CD4-positive, alpha-beta T cell (primary cell): ENCODE data around the gene TTLL11. TPM values are rescaled to one million over a fixed set of nuclear protein-coding genes. Genes with fewer than 3 reads are reported as not detected.

Experiments used
- ATAC-seq: fragments of 200-7000 bp; cut with Tn5 transposase; one replicate; pipeline ENCODE4 v1.10.0; 2022; ENCODE audit warnings: mild to moderate bottlenecking; ENCODE audit not compliant: poor library complexity
- CTCF ChIA-PET: fragments of 350-600 bp; sonication (Branson Sonifier 250); formaldehyde crosslinking; loops from one replicate; lab custom pipeline; 2021; ENCODE audit warnings: antibody characterized with exemption, inconsistent platforms; lab: Charles Lee
- POLR2A ChIA-PET: fragments of 350-600 bp; sonication (Branson Sonifier 250); formaldehyde crosslinking; loops from one replicate; lab custom pipeline; 2021; ENCODE audit warnings: antibody characterized with exemption, inconsistent platforms; lab: Charles Lee
- DNase-seq, 14 experiments: peaks; one replicate each; pipeline ENCODE4 v3.0.0-alpha.2; 2013 to 2020; ENCODE audit warnings: mixed read lengths in 2 of 14
- H3K27ac ChIP-seq, 2 donors: one replicate each; pipeline versions ENCODE4 v1.5.1 to v1.7.0; 2013; ENCODE audit warnings: low read length in 2 of 2, low read depth in 1 of 2, mild to moderate bottlenecking in 1 of 2
- H3K27me3 ChIP-seq, 2 experiments: 1 replicate in 1 of 2; 2 replicates in 1 of 2; pipeline versions ENCODE4 v1.6.1 to v1.7.0; 2013; ENCODE audit warnings: low read length in 2 of 2, control low read depth in 1 of 2, mild to moderate bottlenecking in 1 of 2, moderate library complexity in 1 of 2; ENCODE audit not compliant: insufficient read depth in 2 of 2, control insufficient read depth in 1 of 2
- H3K36me3 ChIP-seq: one replicate; pipeline ENCODE4 v1.6.1; 2013; ENCODE audit warnings: low read length, control low read depth; ENCODE audit not compliant: insufficient read depth
- H3K4me1 ChIP-seq: one replicate; pipeline ENCODE4 v1.6.1; 2013; ENCODE audit warnings: low read length, control low read depth; ENCODE audit not compliant: insufficient read depth
- H3K4me3 ChIP-seq: one replicate; pipeline ENCODE4 v1.5.1; 2013; ENCODE audit warnings: mild to moderate bottlenecking, low read length, moderate library complexity
- H3K9me3 ChIP-seq, 2 experiments: 1 replicate in 1 of 2; 2 replicates in 1 of 2; pipeline versions ENCODE4 v1.6.1 to v1.7.0; 2013; ENCODE audit warnings: low read length in 2 of 2, mild to moderate bottlenecking in 2 of 2, control low read depth in 1 of 2, moderate library complexity in 1 of 2; ENCODE audit not compliant: control insufficient read depth in 1 of 2, insufficient read depth in 1 of 2
- H3K27ac Mint-ChIP-seq: one replicate; pipeline ENCODE4 v1.8.0; 2020; ENCODE audit warnings: mixed read lengths
- H3K27me3 Mint-ChIP-seq: one replicate; pipeline ENCODE4 v1.8.0; 2021; ENCODE audit warnings: mixed read lengths
- H3K36me3 Mint-ChIP-seq: one replicate; pipeline ENCODE4 v1.8.0; 2021; ENCODE audit warnings: low read depth, mixed read lengths
- H3K4me1 Mint-ChIP-seq: one replicate; pipeline ENCODE4 v1.8.0; 2021; ENCODE audit warnings: low read depth, mixed read lengths
- H3K4me3 Mint-ChIP-seq: one replicate; pipeline ENCODE4 v1.8.0; 2020; ENCODE audit warnings: mild to moderate bottlenecking, mixed read lengths
- H3K9me3 Mint-ChIP-seq: one replicate; pipeline ENCODE4 v1.8.0; 2020; ENCODE audit warnings: mixed read lengths
- intact Hi-C, 2 experiments: fragments of 100-400 bp; cut with DNase I in 1 of 2; cut with micrococcal nuclease in 1 of 2; formaldehyde crosslinking; loops; one replicate each; pipeline versions ENCODE4 v1.15.1 to v1.9.0; 2023 to 2025; cut with DNase I, micrococcal nuclease
- total RNA-seq, 174 experiments: library from RNA in 2 of 174; stranded (reverse) in 2 of 174; gene quantifications; one replicate each; pipeline ENCODE4 v1.2.3 and lab custom pipeline; 2021 to 2026
- TF ChIP-seq, protein P1 (sequence below): fragments of 200-600 bp; IDR thresholded peaks from one replicate; pipeline ENCODE4 v1.8.0; 2022; ENCODE audit warnings: antibody characterized with exemption, mild to moderate bottlenecking

The TTLL11 gene
- total RNA-seq, 2 experiments from 2014 or later: 1.6 to 2.3 TPM

DNA sequence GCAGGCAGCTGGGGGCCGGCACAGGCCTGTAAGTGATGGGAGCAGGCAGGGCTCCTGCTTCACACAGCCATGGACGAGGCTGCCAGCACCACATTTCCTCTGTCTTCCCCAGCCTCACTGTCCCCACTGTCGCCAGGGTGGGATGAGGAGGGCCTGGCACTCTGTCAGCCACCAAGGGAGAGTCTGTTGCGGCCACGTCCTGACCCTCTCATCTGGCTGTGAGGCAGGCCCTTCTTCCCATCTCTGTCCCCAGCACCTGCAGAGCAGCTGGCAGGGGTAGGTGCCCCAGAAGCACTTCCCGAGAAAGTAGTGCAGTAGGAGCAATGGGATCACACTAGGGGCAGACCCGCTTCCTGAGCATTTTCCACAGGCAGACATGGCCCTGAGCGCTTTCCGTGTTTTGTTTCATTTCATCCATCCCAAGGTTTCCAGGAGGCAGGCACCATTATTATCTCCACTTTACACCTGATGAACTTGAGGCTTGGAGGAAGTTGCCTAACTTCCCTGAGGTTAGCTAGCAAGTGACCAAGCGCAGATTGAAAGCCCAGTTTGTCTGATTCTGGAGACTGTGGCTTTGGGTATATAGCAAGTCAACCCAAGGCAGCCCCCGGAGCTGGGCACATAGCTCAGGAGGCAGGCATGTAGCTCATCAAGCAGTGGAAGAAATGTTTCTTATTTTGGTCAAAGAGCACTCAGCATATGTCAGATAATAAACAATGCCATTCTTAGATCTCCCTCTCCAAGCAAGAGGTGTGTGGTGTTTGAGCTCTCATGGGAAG, 239.3 kb downstream of the TTLL11 start:
- Mint-ChIP-seq H3K36me3 (no peaks in the 10 kb centered on the region), H3K9me3 (no peaks in the 10 kb centered on the region), H3K4me1 (no peaks in the 10 kb centered on the region), H3K4me3 (no peak overlapping the region), H3K27ac (no peak overlapping the region), H3K27me3 (no peaks in the 10 kb centered on the region)
- POLR2A ChIA-PET: no interaction called here
- CTCF ChIA-PET: no interaction called here
- TF ChIP-seq, protein P1, sequence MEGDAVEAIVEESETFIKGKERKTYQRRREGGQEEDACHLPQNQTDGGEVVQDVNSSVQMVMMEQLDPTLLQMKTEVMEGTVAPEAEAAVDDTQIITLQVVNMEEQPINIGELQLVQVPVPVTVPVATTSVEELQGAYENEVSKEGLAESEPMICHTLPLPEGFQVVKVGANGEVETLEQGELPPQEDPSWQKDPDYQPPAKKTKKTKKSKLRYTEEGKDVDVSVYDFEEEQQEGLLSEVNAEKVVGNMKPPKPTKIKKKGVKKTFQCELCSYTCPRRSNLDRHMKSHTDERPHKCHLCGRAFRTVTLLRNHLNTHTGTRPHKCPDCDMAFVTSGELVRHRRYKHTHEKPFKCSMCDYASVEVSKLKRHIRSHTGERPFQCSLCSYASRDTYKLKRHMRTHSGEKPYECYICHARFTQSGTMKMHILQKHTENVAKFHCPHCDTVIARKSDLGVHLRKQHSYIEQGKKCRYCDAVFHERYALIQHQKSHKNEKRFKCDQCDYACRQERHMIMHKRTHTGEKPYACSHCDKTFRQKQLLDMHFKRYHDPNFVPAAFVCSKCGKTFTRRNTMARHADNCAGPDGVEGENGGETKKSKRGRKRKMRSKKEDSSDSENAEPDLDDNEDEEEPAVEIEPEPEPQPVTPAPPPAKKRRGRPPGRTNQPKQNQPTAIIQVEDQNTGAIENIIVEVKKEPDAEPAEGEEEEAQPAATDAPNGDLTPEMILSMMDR: no peak
- ATAC-seq (no peak), DNase-seq (no peak)
- Histone ChIP-seq H3K4me3 (no peak overlapping the region), H3K4me1 (no peaks in the 10 kb centered on the region), H3K27me3 (no peaks in the 10 kb centered on the region), H3K36me3 (no peaks in the 10 kb centered on the region), H3K9me3 (no peaks in the 10 kb centered on the region), H3K27ac (no peak overlapping the region)
- intact Hi-C loops: no loop called here

DNA sequence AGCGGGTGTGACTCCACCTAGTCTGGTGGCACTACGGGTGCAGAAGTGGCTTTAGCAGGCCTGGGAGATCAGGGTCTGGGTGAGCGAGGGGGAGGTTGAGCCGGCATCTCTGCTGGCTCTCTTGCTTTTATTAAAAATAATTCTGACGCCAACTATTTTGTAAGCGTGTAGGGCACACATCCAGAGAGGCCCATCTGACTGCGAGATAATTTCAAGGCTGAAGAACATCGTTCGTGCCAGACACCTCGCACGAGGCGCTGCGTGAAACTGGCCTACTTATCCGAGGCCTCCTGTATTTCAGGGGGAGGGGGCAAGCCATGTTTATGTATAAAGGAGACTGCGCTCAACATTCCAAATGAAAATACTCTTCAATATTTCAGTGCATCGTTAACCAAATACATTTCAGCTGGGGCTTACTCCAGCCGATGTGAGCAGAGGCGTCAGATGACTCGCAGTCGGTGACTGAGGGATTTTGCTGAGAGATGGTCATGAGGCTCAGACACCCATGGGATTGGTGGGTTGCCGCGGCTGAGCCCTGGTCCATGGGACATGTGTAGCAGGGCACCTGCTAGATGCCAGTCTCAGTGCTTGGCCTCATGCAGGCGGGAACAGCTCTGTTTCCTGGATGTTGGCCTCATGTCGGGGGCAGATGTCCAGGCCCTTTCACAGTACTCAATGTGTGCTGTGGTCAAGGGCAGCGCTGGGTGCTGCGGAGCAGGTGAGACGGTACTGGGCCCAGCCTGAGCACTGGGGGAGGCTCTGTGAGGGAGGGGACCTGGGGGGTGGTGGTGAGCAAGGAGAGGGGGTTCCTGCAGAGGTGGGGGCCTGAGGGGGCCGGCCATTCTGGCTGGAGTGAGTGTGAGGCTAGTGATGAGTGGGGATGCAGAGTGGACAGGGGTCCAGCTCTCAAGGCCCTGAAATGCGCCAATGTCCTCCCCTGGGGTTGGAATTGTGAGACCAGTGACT, 240.2 kb downstream of the TTLL11 start:
- no peaks in the 10 kb centered on the region for H3K4me1 Mint-ChIP-seq
- no peaks in the 10 kb centered on the region for H3K27me3 Mint-ChIP-seq
- no peak overlapping the region for H3K4me3 Mint-ChIP-seq
- intact Hi-C loops: no loop called here
- H3K9me3 Mint-ChIP-seq: no peaks in the 10 kb centered on the region
- ATAC-seq (no peak), DNase-seq (no peak)
- TF ChIP-seq, protein P1: no peak
- POLR2A ChIA-PET: no interaction called here
- CTCF ChIA-PET: no interaction called here
- H3K27me3 ChIP-seq: no peaks in the 10 kb centered on the region
- no peaks in the 10 kb centered on the region for H3K9me3 ChIP-seq
- no peak overlapping the region for H3K27ac ChIP-seq
- no peak overlapping the region for H3K27ac Mint-ChIP-seq
- no peak overlapping the region for H3K4me3 ChIP-seq
- H3K36me3 Mint-ChIP-seq: no peaks in the 10 kb centered on the region
- no peaks in the 10 kb centered on the region for H3K4me1 ChIP-seq
- no peaks in the 10 kb centered on the region for H3K36me3 ChIP-seq

DNA sequence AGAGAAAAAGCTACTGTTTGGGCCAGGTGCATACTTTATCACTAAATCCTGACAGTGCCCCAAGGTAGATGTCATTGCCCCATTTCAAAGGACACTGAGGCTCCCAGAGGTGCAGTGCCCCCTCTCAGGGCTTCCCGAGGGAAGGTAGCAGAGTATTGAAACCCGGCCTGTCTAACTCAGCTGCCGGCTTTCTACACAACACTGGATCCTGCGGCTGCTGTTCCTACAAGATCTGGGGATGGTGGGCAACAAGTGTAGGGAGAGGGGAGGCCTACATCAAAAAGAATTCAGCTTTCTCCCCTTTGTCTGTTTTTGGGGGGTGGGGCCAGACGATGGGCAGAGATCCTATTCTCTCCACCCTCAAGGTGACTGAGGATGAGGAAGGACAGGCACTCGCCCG, 240.9 kb downstream of the TTLL11 start:
- Histone ChIP-seq H3K4me3 (no peak overlapping the region), H3K4me1 (no peaks in the 10 kb centered on the region), H3K27ac (no peak overlapping the region), H3K27me3 (no peaks in the 10 kb centered on the region), H3K36me3 (no peaks in the 10 kb centered on the region), H3K9me3 (no peaks in the 10 kb centered on the region)
- H3K36me3 Mint-ChIP-seq: no peaks in the 10 kb centered on the region
- H3K4me3 Mint-ChIP-seq: no peak overlapping the region
- TF ChIP-seq, protein P1: no peak
- ATAC-seq (no peak), DNase-seq (no peak)
- no peaks in the 10 kb centered on the region for H3K9me3 Mint-ChIP-seq
- intact Hi-C loops: no loop called here
- POLR2A ChIA-PET: no interaction called here
- H3K27ac Mint-ChIP-seq: no peak overlapping the region
- no peaks in the 10 kb centered on the region for H3K27me3 Mint-ChIP-seq
- CTCF ChIA-PET: no interaction called here
- no peaks in the 10 kb centered on the region for H3K4me1 Mint-ChIP-seq
